ENCODE results near the gene PTPRN2. TPM values are rescaled to one million over a fixed set of nuclear protein-coding genes. Genes with fewer than 3 reads are reported as not detected.
A peak's percentile ranks its signal among the peaks of the same experiment; 100 is the strongest.

The PTPRN2 gene
- total and polyA plus RNA-seq, 8 donors, result 12.2 to 49.2 (median 31.8) TPM

GRCh38 chr7:158579662-158580646 lies 7.7 kb downstream of the PTPRN2 start:
- intact Hi-C loops (cut with DNase I), result no loop called here
- Histone ChIP-seq H3K36me3 (no peaks in the 10 kb centered on the region), H3K4me1 (peaks cover 11 to 34% (median 33%) of the 10 kb centered on the region in 3 donors), H3K4me3 (no peak overlapping the region), H3K27ac (peak overlapping the region; percentile 53 to 87 (median 67)), H3K27me3 (no peaks in the 10 kb centered on the region), H3K9me3 (no peaks in the 10 kb centered on the region)
- no peak for ATAC-seq
- TF ChIP-seq CTCF (IDR thresholded peaks at IDR 0.05), result no peak
- WGBS, 2 donors, result 77 to 80% methylated on average over 9 of the region's 9 CpGs
- FAIRE-seq, result no peak
- no peak for DNase-seq

GRCh38 chr7:158576050-158576762 lies 11.4 kb downstream of the PTPRN2 start:
- Histone ChIP-seq H3K4me3 (no peak overlapping the region), H3K4me1 (peaks cover 9 to 18% (median 17%) of the 10 kb centered on the region in 3 donors), H3K36me3 (no peaks in the 10 kb centered on the region), H3K27ac (no peak overlapping the region), H3K27me3 (no peaks in the 10 kb centered on the region), H3K9me3 (no peaks in the 10 kb centered on the region)
- intact Hi-C loops (cut with DNase I), result no loop called here
- TF ChIP-seq CTCF (IDR thresholded peaks at IDR 0.05), result no peak
- no peak for DNase-seq
- FAIRE-seq, result no peak
- WGBS, 2 donors, result 47 to 53% methylated on average over 11 of the region's 11 CpGs
- peak; percentile 33 to 70 (median 62) for ATAC-seq

GRCh38 chr7:158574308-158575036 lies 13.2 kb downstream of the PTPRN2 start:
- ATAC-seq (no peak), FAIRE-seq (no peak), DNase-seq (no peak)
- Histone ChIP-seq H3K27ac (no peak overlapping the region), H3K9me3 (no peaks in the 10 kb centered on the region), H3K4me3 (no peak overlapping the region), H3K36me3 (no peaks in the 10 kb centered on the region), H3K27me3 (no peaks in the 10 kb centered on the region), H3K4me1 (peaks cover 0 to 5% (median 2%) of the 10 kb centered on the region in 3 donors)
- no peak for TF ChIP-seq CTCF (IDR thresholded peaks at IDR 0.05)
- WGBS, 2 donors, result 79 to 80% methylated on average over 8 of the region's 8 CpGs
- intact Hi-C loops (cut with DNase I), result no loop called here

- FAIRE-seq, result no peak
- whole genome bisulfite sequencing, 2 donors, result 68 to 69% methylated on average over 4 of the region's 4 CpGs
These were observed 14.3 kb downstream of the PTPRN2 start for GRCh38 chr7:158573310-158573709.

More at GRCh38 chr7:158573310-158573709, 14.3 kb downstream of the PTPRN2 start:
- intact Hi-C loops (cut with DNase I), result no loop called here
- Histone ChIP-seq H3K36me3 (no peaks in the 10 kb centered on the region), H3K4me1 (peaks cover 0 to 5% (median 2%) of the 10 kb centered on the region in 3 donors), H3K4me3 (no peak overlapping the region), H3K27ac (no peak overlapping the region), H3K27me3 (no peaks in the 10 kb centered on the region), H3K9me3 (no peaks in the 10 kb centered on the region)
- no peak for TF ChIP-seq CTCF (IDR thresholded peaks at IDR 0.05)
- ATAC-seq, result no peak
- DNase-seq, result no peak
